Heart left ventricle (tissue), 16 donors: ENCODE results near the gene TTPAL. TPM values are rescaled to one million over a fixed set of nuclear protein-coding genes. Genes with fewer than 3 reads are reported as not detected.

Experiments
- ATAC-seq, 4 donors: fragments of 200-7000 bp; cut with Tn5 transposase; one replicate each; pipeline ENCODE4 v1.9.1; 2020 to 2022; ENCODE audit warnings: moderate library complexity in 4 of 4, mild to moderate bottlenecking in 3 of 4, moderate number of reproducible peaks in 1 of 4
- DNase-seq, 5 donors: peaks; one replicate each; pipeline ENCODE4 v3.0.0-alpha.2; 2020
- H3K27ac ChIP-seq, 12 donors: fragments of 200-600 bp; sonication (generic) in 4 of 12; one replicate each; pipeline versions ENCODE4 v1.5.0 to v1.8.0; 2016 to 2022; ENCODE audit warnings: mild to moderate bottlenecking in 2 of 12
- H3K27me3 ChIP-seq, 9 donors: fragments of 200-600 bp; sonication (generic) in 2 of 9; one replicate each; pipeline versions ENCODE4 v1.5.1 to v1.8.0; 2016 to 2022; ENCODE audit warnings: mild to moderate bottlenecking in 3 of 9
- H3K36me3 ChIP-seq, 9 donors: fragments of 200-600 bp; sonication (generic) in 2 of 9; one replicate each; pipeline versions ENCODE4 v1.5.0 to v1.8.0; 2018 to 2022; ENCODE audit warnings: mild to moderate bottlenecking in 2 of 9
- H3K4me1 ChIP-seq, 12 donors: fragments of 200-600 bp; sonication (generic) in 4 of 12; one replicate each; pipeline versions ENCODE4 v1.5.0 to v1.8.0; 2016 to 2022; ENCODE audit warnings: mild to moderate bottlenecking in 3 of 12
- H3K4me3 ChIP-seq, 12 donors: fragments of 200-600 bp; sonication (generic) in 4 of 12; one replicate each; pipeline versions ENCODE4 v1.5.0 to v1.8.0; 2017 to 2022; ENCODE audit warnings: mild to moderate bottlenecking in 9 of 12, moderate library complexity in 4 of 12
- H3K9me3 ChIP-seq, 12 donors: fragments of 200-600 bp; sonication (generic) in 4 of 12; one replicate each; pipeline versions ENCODE4 v1.5.0 to v1.8.0; 2016 to 2022; ENCODE audit warnings: mild to moderate bottlenecking in 1 of 12
- POLR2A ChIP-seq, 2 donors: fragments of 450-650 bp; IDR thresholded peaks; one replicate each; pipeline ENCODE4 v1.6.1; 2017; ENCODE audit warnings: antibody characterized with exemption in 2 of 2, mild to moderate bottlenecking in 2 of 2, moderate library complexity in 2 of 2
- whole genome bisulfite sequencing, 4 donors: extraction: QIAGEN DNeasy Blood & Tissue Kit in 2 of 4; methylation state at CpG; one replicate each; pipeline versions ENCODE4 v1.1.5 to v1.1.7; 2013 to 2018; 5-methylcytosine and 5-hydroxymethylcytosine counted together
- intact Hi-C, 10 donors: fragments of 100-400 bp; cut with DNase I; formaldehyde crosslinking; loops; one replicate each; pipeline versions ENCODE4 v1.11.1 to v1.14.2; 2022
- polyA plus RNA-seq, 2 donors: library from polyadenylated mRNA; stranded (reverse); fragments of 200-250 nt; gene quantifications; one replicate each; pipeline ENCODE4 v1.2.3, GENCODE V29; 2013
- total RNA-seq, 9 donors: library from RNA; depleted of rRNA in 2 of 9; stranded (reverse); fragments of >200 nt in 2 of 9; fragmentation: NEBNext Ultra II Directional in 3 of 9; extraction: Animal tissue kit (Norgen Biotek cat#: 25700) in 3 of 9; gene quantifications; one replicate each; pipeline versions ENCODE4 v1.1.0 to v1.2.4, GENCODE V29; 2016 to 2023
- TF ChIP-seq, protein P1 (sequence below), 12 donors: fragments of 200-600 bp; sonication (generic) in 4 of 12; IDR thresholded peaks; one replicate each; pipeline versions ENCODE4 v1.5.0 to v1.8.0; 2018 to 2022; ENCODE audit warnings: antibody characterized with exemption in 12 of 12, mild to moderate bottlenecking in 5 of 12
- donor health status: ischemic (EF 13 %, LVEDD 7.1; RV severe dilation, severe dysfunction).
- donor health status: healthy with polysubstance abuse.
- donor health status: DM: no; HTN: yes; CAD: no.
- donor health status: DM: no; HTN: no; CAD: no.
- donor health status: ischemic (EF 25% LVEDD 6.9; RV normal size, moderate dysfunction).
- donor health status: ischemic (EF 25% LVEDD 5.7; RV mildly dilated, moderate dysfunction).
- donor health status: healthy.
- donor health status: DM: yes; HTN: yes; CAD: no.
- donor health status: ischemic (EF 35%, LVEDD 5.7; RV mildly dilated, moderate dysfunction).
- donor health status: nonischemic (EF 11% LVEDD 7.7; RV severe dilation, severe dysfunction).
- donor health status: DM: yes; HTN: yes; CAD: no.
- donor health status: PGD.
- donor health status: ischemic (EF 29% LVEDD 5.4; RV normal size, mild dysfunction).
- donor health status: nonischemic (EF 23%, LVEDD 6.1; RV moderate dilation, normal function).

TTPAL gene
- total and polyA plus RNA-seq, 11 donors, result 1.9 to 6.0 (median 4.2) TPM

DNA sequence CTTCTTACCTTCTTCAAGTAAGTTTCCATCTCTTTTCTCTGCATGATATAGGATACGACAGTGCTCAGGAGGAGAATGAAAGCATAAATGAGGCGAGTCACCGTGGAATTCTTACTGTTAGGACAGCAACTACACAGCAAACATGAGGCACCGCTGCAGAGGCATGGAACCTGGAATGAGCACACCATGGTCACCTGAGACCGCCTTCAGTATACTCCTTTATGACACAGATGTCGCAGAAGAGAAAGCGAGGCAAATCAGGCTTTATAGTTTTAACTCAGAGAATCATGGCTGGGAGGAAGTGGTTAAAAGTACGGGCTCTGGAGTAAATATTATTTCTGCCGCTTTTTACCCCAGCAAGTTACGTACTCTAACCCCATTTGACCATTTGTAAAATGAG lies 38.2 kb downstream of the TTPAL start:
- no peak overlapping the region for H3K27ac ChIP-seq
- H3K9me3 ChIP-seq, result no peaks in the 10 kb centered on the region
- H3K4me1 ChIP-seq, result peaks cover 0 to 50% (median 40%) of the 10 kb centered on the region in 12 donors
- no peak overlapping the region for H3K4me3 ChIP-seq
- ATAC-seq, result no peak
- WGBS, 4 donors, result 84 to 91% (median 86%) methylated on average over 10 of the region's 10 CpGs
- intact Hi-C loops, result no loop called here
- DNase-seq, result no peak
- peaks cover 0 to 66% (median 49%) of the 10 kb centered on the region in 9 donors for H3K36me3 ChIP-seq
- no peaks in the 10 kb centered on the region for H3K27me3 ChIP-seq
- TF ChIP-seq, protein P1, sequence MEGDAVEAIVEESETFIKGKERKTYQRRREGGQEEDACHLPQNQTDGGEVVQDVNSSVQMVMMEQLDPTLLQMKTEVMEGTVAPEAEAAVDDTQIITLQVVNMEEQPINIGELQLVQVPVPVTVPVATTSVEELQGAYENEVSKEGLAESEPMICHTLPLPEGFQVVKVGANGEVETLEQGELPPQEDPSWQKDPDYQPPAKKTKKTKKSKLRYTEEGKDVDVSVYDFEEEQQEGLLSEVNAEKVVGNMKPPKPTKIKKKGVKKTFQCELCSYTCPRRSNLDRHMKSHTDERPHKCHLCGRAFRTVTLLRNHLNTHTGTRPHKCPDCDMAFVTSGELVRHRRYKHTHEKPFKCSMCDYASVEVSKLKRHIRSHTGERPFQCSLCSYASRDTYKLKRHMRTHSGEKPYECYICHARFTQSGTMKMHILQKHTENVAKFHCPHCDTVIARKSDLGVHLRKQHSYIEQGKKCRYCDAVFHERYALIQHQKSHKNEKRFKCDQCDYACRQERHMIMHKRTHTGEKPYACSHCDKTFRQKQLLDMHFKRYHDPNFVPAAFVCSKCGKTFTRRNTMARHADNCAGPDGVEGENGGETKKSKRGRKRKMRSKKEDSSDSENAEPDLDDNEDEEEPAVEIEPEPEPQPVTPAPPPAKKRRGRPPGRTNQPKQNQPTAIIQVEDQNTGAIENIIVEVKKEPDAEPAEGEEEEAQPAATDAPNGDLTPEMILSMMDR (IDR thresholded peaks at IDR 0.05), result no peak
- no peak for TF ChIP-seq POLR2A (IDR thresholded peaks at IDR 0.05)

DNA sequence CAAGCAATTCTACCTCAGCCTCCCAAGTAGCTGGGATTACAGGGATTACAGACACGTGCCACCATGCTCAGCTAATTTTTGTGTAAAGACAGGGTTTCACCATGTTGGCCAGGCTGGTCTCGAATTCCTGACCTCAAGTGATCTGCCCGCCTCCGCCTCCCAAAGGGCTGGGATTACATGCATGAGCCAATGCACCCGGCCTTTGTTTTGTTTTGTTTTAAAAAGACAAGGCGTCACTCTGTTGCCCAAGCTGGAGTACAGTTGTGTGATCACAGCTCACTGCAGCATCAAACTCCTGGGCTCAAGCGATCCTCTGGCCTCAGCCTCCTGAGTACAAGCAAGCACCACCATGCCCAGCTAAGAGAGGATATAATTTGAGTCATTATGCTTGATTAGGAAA lies 40.8 kb downstream of the TTPAL start:
- Histone ChIP-seq H3K4me1 (peaks cover 10 to 73% (median 62%) of the 10 kb centered on the region in 12 donors), H3K27ac (no peak overlapping the region), H3K36me3 (peaks cover 0 to 39% (median 23%) of the 10 kb centered on the region in 9 donors), H3K9me3 (no peaks in the 10 kb centered on the region), H3K4me3 (no peak overlapping the region), H3K27me3 (no peaks in the 10 kb centered on the region)
- intact Hi-C loops, result no loop called here
- TF ChIP-seq, protein P1 (IDR thresholded peaks at IDR 0.05), result no peak
- no peak for TF ChIP-seq POLR2A (IDR thresholded peaks at IDR 0.05)
- 52 to 68% (median 61%) methylated on average over 7 of the region's 7 CpGs for WGBS, 4 donors
- DNase-seq (no peak), ATAC-seq (peak in 2 of 4 donors; percentile 11 to 37)

DNA sequence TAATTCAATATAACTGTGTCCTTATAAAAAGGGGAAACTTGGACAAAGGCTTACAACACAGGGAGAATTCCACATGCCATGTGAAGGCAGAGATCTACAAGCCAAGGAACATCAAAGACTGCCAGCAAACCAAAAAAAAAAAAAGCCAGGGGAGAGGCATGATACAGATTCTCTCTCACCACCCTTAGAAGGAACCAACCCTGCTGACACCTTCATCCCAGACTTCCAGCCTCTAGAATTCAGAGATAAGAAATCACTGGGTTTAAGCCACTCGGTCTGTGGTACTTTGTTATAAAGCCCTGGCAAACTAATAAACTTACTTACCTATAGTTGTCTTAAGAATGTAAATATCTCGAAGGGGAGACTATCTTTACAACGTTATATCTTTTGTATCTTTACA lies 41.8 kb downstream of the TTPAL start:
- Histone ChIP-seq H3K9me3 (no peaks in the 10 kb centered on the region), H3K27me3 (no peaks in the 10 kb centered on the region), H3K27ac (peak overlapping the region in 5 of 12 donors; percentile 6 to 48 (median 19)), H3K36me3 (peaks cover 0 to 30% (median 13%) of the 10 kb centered on the region in 9 donors), H3K4me3 (no peak overlapping the region), H3K4me1 (peaks cover 10 to 77% (median 62%) of the 10 kb centered on the region in 12 donors)
- DNase-seq (no peak), ATAC-seq (no peak)
- TF ChIP-seq POLR2A (IDR thresholded peaks at IDR 0.05), result no peak
- TF ChIP-seq, protein P1 (IDR thresholded peaks at IDR 0.05), result no peak
- 64 to 70% (median 68%) methylated on average over 3 of the region's 3 CpGs for WGBS, 4 donors
- intact Hi-C loops, result no loop called here

DNA sequence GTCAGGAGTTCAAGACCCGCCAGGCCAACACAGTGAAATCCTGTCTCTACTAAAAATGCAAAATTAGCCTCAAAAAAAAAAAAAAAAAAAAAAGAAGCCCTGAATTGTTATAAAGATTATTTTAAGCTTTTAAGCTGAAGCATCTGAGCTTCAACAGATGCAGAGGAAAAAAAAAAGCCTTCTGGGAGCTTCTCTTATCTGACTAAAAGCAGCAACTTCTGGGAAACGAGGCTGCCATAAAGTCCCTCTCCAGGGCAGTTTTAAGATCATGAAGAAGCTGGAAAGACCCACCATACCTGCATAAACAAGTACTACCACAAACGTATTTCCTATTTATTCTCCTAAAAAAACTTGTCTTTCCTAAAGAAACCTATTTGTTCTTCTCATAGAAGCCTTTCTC lies 42.6 kb downstream of the TTPAL start:
- ATAC-seq, result no peak
- DNase-seq, result no peak
- 42 to 60% (median 48%) methylated on average over 3 of the region's 3 CpGs for WGBS, 4 donors
- H3K27me3 ChIP-seq, result no peaks in the 10 kb centered on the region
- H3K4me1 ChIP-seq, result peaks cover 10 to 75% (median 62%) of the 10 kb centered on the region in 12 donors
- peaks cover 0 to 22% (median 5%) of the 10 kb centered on the region in 9 donors for H3K36me3 ChIP-seq
- peak overlapping the region in 7 of 12 donors; percentile 4 to 48 (median 33) for H3K27ac ChIP-seq
- TF ChIP-seq POLR2A (IDR thresholded peaks at IDR 0.05), result no peak
- TF ChIP-seq, protein P1 (IDR thresholded peaks at IDR 0.05), result no peak
- intact Hi-C loops, result no loop called here
- no peaks in the 10 kb centered on the region for H3K9me3 ChIP-seq
- H3K4me3 ChIP-seq, result no peak overlapping the region
